NCI-H446 treated with DMSO at 0.1 percent for 48 hours (cell line): ENCODE data around the gene SNRNP25.
"Not testable (repeated sequence)": the region's sequence is repeated elsewhere in the genome, so short reads cannot be mapped to it uniquely, and the experiment has no call there.

Source experiments
- DNase-seq: peaks from one replicate; lab custom pipeline; 2025; lab: John Stamatoyannopoulos, UW

Gene SNRNP25

DNA sequence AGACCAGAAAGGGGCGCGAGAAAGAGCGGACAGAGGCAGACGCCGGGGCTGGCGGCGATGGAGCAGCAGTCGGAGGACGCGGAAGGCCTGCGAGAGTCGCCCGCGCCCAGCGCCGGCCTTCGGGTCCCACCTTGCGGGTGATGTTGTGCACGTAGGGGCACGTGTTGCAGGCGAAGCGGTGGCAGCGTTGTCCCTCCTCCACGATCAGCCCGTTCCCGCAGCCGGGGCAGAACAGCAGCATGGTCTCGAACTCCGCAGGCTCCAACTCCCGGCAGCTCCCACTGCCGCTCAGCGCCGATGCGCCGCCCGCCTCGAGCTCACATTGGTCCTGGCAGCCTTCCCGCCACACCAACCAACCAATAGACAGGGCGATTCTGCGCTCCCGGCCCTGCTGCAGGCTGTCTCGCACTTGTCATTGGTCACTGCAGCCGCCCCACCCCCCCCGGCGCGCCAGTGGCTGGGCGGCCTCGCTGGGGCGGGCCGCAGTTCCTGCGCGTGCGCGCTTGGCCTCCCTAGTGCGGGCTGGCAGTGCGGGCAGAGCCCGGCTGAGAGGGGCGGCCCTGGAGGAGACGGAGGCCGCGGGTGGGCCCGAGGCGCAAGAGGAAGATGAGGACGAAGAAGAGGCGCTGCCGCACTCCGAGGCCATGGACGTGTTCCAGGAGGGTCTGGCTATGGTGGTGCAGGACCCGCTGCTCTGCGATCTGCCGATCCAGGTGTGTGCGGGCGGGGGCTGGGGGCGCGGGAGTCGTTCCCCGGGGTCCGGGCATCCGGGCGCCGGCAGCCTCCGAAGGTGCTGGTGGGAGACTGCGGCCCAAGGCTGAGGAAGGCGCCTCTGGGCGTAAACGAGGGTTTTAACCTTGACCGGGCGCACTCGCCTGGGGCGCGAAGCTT lies at the start of gene SNRNP25, which contains the start of gene POLR3K:
TSS of gene SNRNP25 (plus strand) at position 483 of the 891 bp plus-strand sequence. CDS start at position 672, 189 bp downstream.
TSS of gene POLR3K (minus strand) at position 263 of the 891 bp plus-strand sequence. CDS start at position 241, 22 bp downstream.
- DNase-seq, result peak; percentile 97

DNA sequence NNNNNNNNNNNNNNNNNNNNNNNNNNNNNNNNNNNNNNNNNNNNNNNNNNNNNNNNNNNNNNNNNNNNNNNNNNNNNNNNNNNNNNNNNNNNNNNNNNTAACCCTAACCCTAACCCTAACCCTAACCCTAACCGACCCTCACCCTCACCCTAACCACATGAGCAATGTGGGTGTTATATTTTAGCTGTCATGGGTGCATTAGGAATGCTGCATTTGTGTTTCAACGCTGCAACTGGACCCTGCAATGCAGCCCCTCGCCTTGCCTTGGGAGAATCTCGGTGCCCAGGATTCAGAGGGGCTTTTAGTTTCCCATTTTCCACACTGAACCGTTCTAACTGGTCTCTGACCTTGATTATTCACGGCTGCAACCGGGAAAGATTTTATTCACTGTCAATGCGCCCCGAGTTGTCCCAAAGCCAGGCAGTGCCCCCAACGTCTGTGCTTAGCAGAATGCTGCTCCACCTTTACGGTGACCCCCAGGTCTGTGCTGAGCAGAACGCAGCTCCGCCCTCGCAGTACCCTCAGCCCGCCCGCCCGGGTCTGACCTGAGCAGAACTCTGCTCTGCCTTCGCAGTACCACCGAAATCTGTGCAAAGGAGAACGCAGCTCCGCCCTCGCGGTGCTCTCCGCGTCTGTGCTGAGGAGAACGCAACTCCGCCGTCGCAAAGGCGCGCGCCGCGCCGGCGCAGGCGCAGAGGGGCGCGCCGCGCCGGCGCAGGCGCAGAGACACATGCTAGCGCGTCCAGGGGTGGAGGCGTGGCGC lies 43.5 kb upstream of the SNRNP25 start:
- DNase-seq, result no peak

GRCh38 chr16:10772-11171 lies 42.9 kb upstream of the SNRNP25 start:
- peak; percentile 43 for DNase-seq

GRCh38 chr16:17062-17765 lies 36.4 kb upstream of the SNRNP25 start:
- DNase-seq, result not testable (repeated sequence)

DNA sequence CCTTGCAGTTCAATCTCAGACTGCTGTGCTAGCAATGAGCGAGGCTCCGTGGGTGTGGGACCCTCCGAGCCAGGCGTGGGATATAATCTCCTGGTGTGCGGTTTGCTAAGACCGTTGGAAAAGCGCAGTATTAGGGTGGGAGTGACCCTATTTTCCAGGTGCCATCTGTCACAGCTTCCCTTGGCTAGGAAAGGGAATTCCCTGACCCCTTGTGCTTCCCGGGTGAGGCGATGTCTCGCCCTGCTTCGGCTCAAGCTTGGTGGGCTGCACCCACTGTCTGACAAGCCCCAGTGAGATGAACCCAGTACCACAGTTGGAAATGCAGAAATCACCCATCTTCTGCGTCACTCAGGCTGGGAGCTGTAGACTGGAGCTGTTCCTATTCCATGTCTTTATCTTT lies 32.7 kb upstream of the SNRNP25 start:
- not testable (repeated sequence) for DNase-seq

GRCh38 chr16:24151-24550 lies 29.5 kb upstream of the SNRNP25 start:
- DNase-seq, result not testable (repeated sequence)

- DNase-seq, result not testable (repeated sequence)
Observed at GRCh38 chr16:25926-26348, 27.7 kb upstream of the SNRNP25 start.

DNA sequence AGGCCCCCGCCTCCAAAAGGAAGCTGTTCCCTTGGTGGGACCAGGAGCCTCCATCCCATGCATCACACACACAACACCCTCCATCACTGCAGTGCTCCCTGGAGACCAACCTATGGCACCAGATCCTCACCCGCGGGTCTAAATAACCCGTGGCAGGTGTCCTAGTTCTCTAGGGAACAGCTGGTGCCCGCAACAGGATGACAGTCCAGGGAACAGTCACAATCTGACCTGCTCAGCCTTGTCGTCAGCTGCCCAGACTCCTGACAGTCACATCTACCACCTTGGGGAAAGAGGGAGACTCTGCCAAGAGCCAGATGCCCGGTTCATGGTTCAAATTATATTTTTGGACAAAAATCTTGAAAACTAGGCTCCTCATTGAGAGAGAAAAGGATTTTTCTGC lies 23.0 kb upstream of the SNRNP25 start:
- DNase-seq, result not testable (repeated sequence)

- not testable (repeated sequence) for DNase-seq
Observed at GRCh38 chr16:33154-33876, 20.3 kb upstream of the SNRNP25 start.

- no peak for DNase-seq
Observed at GRCh38 chr16:33877-34647, 19.6 kb upstream of the SNRNP25 start.

DNA sequence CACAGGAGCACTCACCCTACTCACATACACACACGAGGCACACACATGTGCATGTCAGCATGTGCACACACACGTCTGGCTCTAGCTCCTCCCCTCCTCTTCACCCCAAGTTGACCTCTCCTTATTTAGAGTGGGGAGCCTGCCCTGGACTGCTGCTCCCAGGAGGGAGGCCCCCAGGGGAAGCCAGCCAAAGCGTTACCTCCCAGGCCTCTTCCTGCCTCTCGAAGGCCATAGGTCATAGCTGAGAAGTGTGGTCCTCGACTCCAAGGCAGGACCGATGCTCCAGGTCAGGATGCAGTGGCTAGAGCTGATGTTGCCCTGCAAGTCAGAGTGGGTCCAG lies 19.0 kb upstream of the SNRNP25 start:
- DNase-seq, result no peak

GRCh38 chr16:35011-35677 lies 18.5 kb upstream of the SNRNP25 start:
- DNase-seq, result no peak

DNA sequence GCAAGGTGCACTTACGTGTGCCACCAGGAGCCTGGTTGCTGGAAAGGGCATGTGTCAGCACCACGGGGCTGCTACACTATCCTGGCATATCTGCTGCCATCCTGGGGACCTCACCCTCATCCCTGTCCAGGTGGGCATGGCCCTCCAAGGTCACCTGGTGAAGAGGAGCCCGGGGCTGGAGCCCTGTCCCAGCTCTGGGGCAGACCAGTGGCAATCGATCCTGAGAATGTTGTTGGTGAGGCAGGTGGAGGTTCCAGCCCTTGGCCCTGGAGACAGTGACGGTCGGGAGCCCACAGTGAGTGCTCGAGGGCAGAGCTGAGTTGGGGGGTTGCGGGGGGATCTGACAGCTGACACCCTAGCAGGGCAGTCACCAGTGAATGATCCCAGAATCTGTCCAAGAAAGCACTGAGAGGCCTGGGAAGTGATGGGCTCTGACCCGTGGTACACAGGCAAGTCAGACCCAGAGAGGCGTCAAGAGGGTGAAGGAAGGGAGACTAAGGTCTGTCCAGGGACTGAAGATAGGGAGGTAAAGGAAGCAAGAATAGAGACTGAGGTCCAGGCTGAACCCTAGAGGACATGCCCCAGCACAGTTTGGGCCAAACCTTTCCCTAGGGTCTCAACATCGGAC lies 17.8 kb upstream of the SNRNP25 start:
- DNase-seq, result no peak

GRCh38 chr16:36336-36984 lies 17.2 kb upstream of the SNRNP25 start:
- DNase-seq, result no peak

GRCh38 chr16:37511-37910 lies 16.1 kb upstream of the SNRNP25 start:
- DNase-seq, result no peak

DNA sequence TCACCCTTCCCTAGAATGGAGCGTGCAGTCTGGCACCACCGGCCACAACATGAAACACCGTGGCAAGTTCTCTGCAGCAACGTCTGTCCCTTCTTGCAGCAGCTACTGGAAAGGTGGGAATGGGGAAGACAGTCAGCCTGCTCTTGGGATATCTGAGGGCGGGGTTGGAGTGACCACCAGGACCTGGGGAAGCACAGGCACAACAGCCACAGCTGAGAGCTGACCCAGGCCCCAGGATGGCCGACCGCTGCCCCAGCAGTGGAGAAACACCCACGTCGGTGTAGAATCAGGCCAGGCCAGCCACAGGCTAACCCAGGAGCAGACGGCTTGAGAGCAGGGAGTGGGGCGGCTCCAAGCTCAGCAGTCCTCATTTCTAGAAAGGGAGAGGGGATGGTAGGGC lies 15.4 kb upstream of the SNRNP25 start:
- DNase-seq, result not testable (repeated sequence)

GRCh38 chr16:38941-39892 lies 14.4 kb upstream of the SNRNP25 start:
- DNase-seq, result no peak

- no peak for DNase-seq
Observed at GRCh38 chr16:41439-42068, 12.1 kb upstream of the SNRNP25 start.
